K562 (cell line): ENCODE results near the gene POLR2A. TPM values are rescaled to one million over a fixed set of nuclear protein-coding genes. Genes with fewer than 3 reads are reported as not detected.

Experiments
- GABPB2 ChIP-seq: fragments of 250-450 bp; sonication (Bioruptor Pico); conservative IDR thresholded peaks from 2 replicates; pipeline ENCODE4 v1.5.1; 2021; ENCODE audit warnings: mild to moderate bottlenecking
- GATAD2A ChIP-seq: fragments of 450-650 bp; IDR thresholded peaks from 2 replicates; pipeline ENCODE4 v1.6.1; 2017
- HDAC2 ChIP-seq: fragments of 450-650 bp; IDR thresholded peaks from 2 replicates; pipeline ENCODE4 v1.6.1; 2016; ENCODE audit warnings: mild to moderate bottlenecking
- KDM5B ChIP-seq: fragments of 200-600 bp; sonication (generic); IDR thresholded peaks from 2 replicates; pipeline ENCODE4 v1.6.1; 2012; ENCODE audit warnings: low read depth, mild to moderate bottlenecking, moderate library complexity, low read length, control low read depth, inconsistent platforms; ENCODE audit not compliant: insufficient replicate concordance
- NR2C1 ChIP-seq, 2 experiments: fragments of 450-650 bp; IDR thresholded peaks; 2 replicates each; pipeline ENCODE4 v1.6.1; 2017; ENCODE audit warnings: mild to moderate bottlenecking in 2 of 2, antibody characterized with exemption in 1 of 2, inconsistent platforms in 1 of 2, missing compliant biosample characterization in 1 of 2, missing genetic modification characterization in 1 of 2
- RB1 ChIP-seq: fragments of 450-650 bp; IDR thresholded peaks from 2 replicates; pipeline ENCODE4 v1.6.1; 2017; ENCODE audit warnings: low read depth, mild to moderate bottlenecking
- ZBTB1 ChIP-seq: sonication (generic); formaldehyde crosslinking; IDR thresholded peaks from 2 replicates; pipeline ENCODE4 v1.8.1; 2023; ENCODE audit warnings: missing genetic modification reagents, low read depth, mild to moderate bottlenecking, borderline replicate concordance
- polyA plus RNA-seq, 8 experiments: library from polyadenylated mRNA; depleted of rRNA in 4 of 8; stranded (reverse) in 5 of 8; unstranded in 3 of 8; fragments of >200 nt; fragmentation: Nextera tagmentation in 2 of 8; fragmentation: Illumina TruSeq in 1 of 8; extraction: Ambion mirVana in 2 of 8; extraction: Trizol in 1 of 8; gene quantifications; 2 replicates each; pipeline versions ENCODE4 v1.2.1 to v1.2.3, GENCODE V29; 2011 to 2014; ENCODE audit warnings: inconsistent platforms in 1 of 8, missing spikeins in 1 of 8
- total RNA-seq, 7 experiments: library from RNA; depleted of rRNA in 6 of 7; stranded (reverse); fragments of >200 nt in 6 of 7; fragmentation: Illumina TruSeq in 2 of 7; extraction: Trizol in 2 of 7; gene quantifications; 2 replicates each; pipeline versions ENCODE4 v1.2.1 to v1.2.3, GENCODE V29; 2011 to 2021; ENCODE audit warnings: low replicate concordance in 1 of 7
- TF ChIP-seq, protein P1 (sequence below), 2 experiments: fragments of 450-650 bp in 1 of 2; sonication (generic) in 1 of 2; formaldehyde crosslinking in 1 of 2; IDR thresholded peaks; 2 replicates each; pipeline versions ENCODE4 v1.7.1 to v1.9.0; 2016 to 2022; ENCODE audit warnings: inconsistent platforms in 1 of 2, mild to moderate bottlenecking in 1 of 2, missing genetic modification reagents in 1 of 2
- TF ChIP-seq, protein P2 (sequence below): fragments of 200-400 bp; formaldehyde crosslinking; IDR thresholded peaks from 2 replicates; pipeline ENCODE4 v1.6.1; 2017; ENCODE audit warnings: mild to moderate bottlenecking, low read depth, low read length, moderate library complexity
- TF ChIP-seq, protein P3 (sequence below): fragments of 250-450 bp; sonication (Bioruptor Pico); IDR thresholded peaks from 2 replicates; pipeline ENCODE4 v1.4.0; 2020; ENCODE audit warnings: mild to moderate bottlenecking, moderate library complexity

Gene POLR2A
- total and polyA plus RNA-seq, 9 of the 15 experiments (the other 6 are each of a cell fraction or from before 2014, with no cell fraction given) = 1.3 to 109 (median 12.4) TPM

DNA sequence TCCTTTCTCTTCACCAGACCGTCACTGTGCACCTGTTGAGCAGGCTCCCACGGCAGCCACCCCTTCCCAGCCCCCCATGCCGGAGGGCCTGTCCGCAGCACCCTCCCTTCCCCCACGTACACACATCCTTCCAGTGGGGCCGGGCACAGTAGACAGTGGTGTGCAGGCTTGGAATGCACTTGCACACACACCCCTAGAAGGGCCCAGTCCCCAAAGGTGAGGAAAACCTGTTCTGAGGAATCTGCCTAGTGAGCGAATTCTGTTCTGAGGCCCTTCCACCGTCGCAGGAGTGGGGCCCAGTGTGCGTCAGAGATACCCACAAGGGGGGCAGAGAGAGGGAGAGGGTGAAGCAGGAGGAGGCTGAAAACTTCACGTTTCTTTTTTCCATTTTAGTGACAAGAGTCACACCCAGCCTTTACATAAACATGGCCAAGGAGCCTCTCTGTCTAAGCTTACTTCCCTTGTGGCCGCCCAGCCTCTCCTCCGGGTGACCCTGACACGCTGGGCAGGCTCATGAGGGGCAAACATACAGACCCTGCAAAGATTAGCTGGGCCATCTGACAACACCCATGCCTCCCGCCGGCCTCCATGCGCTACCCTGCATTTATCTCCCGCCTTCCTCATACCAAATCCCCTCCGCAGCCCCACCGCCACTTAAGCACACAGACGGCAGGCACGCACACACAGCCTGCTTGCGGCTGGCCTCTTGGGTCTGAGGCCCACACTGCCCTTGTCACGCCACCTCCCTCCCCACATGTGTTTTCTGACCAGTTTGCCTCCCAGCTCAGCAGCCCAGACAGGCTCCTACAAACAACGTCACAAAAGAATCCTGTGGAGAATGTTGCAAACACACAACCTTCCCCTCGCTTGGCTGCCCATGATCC, 6.5 kb upstream of the POLR2A start (continued):
- TF ChIP-seq, protein P1, sequence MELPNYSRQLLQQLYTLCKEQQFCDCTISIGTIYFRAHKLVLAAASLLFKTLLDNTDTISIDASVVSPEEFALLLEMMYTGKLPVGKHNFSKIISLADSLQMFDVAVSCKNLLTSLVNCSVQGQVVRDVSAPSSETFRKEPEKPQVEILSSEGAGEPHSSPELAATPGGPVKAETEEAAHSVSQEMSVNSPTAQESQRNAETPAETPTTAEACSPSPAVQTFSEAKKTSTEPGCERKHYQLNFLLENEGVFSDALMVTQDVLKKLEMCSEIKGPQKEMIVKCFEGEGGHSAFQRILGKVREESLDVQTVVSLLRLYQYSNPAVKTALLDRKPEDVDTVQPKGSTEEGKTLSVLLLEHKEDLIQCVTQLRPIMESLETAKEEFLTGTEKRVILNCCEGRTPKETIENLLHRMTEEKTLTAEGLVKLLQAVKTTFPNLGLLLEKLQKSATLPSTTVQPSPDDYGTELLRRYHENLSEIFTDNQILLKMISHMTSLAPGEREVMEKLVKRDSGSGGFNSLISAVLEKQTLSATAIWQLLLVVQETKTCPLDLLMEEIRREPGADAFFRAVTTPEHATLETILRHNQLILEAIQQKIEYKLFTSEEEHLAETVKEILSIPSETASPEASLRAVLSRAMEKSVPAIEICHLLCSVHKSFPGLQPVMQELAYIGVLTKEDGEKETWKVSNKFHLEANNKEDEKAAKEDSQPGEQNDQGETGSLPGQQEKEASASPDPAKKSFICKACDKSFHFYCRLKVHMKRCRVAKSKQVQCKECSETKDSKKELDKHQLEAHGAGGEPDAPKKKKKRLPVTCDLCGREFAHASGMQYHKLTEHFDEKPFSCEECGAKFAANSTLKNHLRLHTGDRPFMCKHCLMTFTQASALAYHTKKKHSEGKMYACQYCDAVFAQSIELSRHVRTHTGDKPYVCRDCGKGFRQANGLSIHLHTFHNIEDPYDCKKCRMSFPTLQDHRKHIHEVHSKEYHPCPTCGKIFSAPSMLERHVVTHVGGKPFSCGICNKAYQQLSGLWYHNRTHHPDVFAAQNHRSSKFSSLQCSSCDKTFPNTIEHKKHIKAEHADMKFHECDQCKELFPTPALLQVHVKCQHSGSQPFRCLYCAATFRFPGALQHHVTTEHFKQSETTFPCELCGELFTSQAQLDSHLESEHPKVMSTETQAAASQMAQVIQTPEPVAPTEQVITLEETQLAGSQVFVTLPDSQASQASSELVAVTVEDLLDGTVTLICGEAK (IDR thresholded peaks at IDR 0.05) = no peak
- TF ChIP-seq, protein P1 (CRISPR knock-in tag; IDR thresholded peaks at IDR 0.05) = no peak
- TF ChIP-seq, protein P2, sequence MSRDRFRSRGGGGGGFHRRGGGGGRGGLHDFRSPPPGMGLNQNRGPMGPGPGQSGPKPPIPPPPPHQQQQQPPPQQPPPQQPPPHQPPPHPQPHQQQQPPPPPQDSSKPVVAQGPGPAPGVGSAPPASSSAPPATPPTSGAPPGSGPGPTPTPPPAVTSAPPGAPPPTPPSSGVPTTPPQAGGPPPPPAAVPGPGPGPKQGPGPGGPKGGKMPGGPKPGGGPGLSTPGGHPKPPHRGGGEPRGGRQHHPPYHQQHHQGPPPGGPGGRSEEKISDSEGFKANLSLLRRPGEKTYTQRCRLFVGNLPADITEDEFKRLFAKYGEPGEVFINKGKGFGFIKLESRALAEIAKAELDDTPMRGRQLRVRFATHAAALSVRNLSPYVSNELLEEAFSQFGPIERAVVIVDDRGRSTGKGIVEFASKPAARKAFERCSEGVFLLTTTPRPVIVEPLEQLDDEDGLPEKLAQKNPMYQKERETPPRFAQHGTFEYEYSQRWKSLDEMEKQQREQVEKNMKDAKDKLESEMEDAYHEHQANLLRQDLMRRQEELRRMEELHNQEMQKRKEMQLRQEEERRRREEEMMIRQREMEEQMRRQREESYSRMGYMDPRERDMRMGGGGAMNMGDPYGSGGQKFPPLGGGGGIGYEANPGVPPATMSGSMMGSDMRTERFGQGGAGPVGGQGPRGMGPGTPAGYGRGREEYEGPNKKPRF = no peak
- no peak for TF ChIP-seq GATAD2A
- peak; percentile 12 for TF ChIP-seq KDM5B
- TF ChIP-seq, protein P3, sequence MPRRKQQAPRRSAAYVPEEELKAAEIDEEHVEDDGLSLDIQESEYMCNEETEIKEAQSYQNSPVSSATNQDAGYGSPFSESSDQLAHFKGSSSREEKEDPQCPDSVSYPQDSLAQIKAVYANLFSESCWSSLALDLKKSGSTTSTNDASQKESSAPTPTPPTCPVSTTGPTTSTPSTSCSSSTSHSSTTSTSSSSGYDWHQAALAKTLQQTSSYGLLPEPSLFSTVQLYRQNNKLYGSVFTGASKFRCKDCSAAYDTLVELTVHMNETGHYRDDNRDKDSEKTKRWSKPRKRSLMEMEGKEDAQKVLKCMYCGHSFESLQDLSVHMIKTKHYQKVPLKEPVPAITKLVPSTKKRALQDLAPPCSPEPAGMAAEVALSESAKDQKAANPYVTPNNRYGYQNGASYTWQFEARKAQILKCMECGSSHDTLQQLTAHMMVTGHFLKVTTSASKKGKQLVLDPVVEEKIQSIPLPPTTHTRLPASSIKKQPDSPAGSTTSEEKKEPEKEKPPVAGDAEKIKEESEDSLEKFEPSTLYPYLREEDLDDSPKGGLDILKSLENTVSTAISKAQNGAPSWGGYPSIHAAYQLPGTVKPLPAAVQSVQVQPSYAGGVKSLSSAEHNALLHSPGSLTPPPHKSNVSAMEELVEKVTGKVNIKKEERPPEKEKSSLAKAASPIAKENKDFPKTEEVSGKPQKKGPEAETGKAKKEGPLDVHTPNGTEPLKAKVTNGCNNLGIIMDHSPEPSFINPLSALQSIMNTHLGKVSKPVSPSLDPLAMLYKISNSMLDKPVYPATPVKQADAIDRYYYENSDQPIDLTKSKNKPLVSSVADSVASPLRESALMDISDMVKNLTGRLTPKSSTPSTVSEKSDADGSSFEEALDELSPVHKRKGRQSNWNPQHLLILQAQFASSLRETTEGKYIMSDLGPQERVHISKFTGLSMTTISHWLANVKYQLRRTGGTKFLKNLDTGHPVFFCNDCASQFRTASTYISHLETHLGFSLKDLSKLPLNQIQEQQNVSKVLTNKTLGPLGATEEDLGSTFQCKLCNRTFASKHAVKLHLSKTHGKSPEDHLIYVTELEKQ (CRISPR knock-in tag) = no peak
- no peak for TF ChIP-seq HDAC2
- no peak for TF ChIP-seq ZBTB1 (CRISPR knock-in tag)
- TF ChIP-seq GABPB2 (CRISPR knock-in tag) = no peak
- TF ChIP-seq RB1 = no peak
- TF ChIP-seq NR2C1 (IDR thresholded peaks at IDR 0.05) = no peak
- no peak for TF ChIP-seq NR2C1 (tag; IDR thresholded peaks at IDR 0.05)
